ENCODE results near the gene FRMD8. TPM values are rescaled to one million over a fixed set of nuclear protein-coding genes. Genes with fewer than 3 reads are reported as not detected.

The FRMD8 gene
- total RNA-seq, 1 donor from 2014 or later = 8.4 TPM

DNA sequence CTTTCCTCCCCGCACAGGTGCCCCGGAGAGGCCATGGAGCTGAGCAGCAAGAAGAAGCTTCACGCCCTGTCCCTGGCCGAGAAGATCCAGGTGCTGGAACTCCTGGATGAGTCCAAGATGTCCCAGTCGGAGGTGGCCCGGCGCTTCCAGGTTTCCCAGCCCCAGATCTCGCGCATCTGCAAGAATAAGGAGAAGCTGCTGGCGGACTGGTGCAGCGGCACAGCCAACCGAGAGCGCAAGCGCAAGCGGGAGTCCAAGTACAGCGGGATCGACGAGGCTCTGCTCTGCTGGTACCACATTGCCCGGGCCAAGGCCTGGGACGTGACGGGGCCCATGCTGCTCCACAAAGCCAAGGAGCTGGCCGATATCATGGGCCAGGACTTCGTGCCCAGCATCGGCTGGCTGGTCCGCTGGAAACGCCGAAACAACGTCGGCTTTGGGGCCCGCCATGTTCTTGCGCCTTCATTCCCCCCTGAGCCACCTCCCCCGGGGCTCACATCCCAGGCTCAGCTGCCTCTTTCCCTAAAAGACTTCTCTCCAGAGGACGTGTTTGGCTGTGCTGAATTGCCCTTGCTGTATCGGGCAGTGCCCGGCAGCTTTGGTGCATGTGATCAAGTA lies 30.6 kb upstream of the FRMD8 start:
- TF ChIP-seq, protein P1, sequence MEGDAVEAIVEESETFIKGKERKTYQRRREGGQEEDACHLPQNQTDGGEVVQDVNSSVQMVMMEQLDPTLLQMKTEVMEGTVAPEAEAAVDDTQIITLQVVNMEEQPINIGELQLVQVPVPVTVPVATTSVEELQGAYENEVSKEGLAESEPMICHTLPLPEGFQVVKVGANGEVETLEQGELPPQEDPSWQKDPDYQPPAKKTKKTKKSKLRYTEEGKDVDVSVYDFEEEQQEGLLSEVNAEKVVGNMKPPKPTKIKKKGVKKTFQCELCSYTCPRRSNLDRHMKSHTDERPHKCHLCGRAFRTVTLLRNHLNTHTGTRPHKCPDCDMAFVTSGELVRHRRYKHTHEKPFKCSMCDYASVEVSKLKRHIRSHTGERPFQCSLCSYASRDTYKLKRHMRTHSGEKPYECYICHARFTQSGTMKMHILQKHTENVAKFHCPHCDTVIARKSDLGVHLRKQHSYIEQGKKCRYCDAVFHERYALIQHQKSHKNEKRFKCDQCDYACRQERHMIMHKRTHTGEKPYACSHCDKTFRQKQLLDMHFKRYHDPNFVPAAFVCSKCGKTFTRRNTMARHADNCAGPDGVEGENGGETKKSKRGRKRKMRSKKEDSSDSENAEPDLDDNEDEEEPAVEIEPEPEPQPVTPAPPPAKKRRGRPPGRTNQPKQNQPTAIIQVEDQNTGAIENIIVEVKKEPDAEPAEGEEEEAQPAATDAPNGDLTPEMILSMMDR (IDR thresholded peaks at IDR 0.05; ENCODE audit: borderline replicate concordance) = no peak
- H3K36me3 ChIP-seq = peaks cover 18% of the 10 kb centered on the region
- DNase-seq = peak; percentile 38
- H3K27ac ChIP-seq (replicated peaks) = peak overlapping the region; percentile 82
- H3K27me3 ChIP-seq (ENCODE audit: low read depth) = peaks cover 14% of the 10 kb centered on the region
- no peaks in the 10 kb centered on the region for H3K9me3 ChIP-seq (replicated peaks)
- intact Hi-C loops (cut with micrococcal nuclease) = no loop called here
- H3K4me3 ChIP-seq = peak overlapping the region; percentile 87
- H3K4me1 ChIP-seq = peaks cover 60% of the 10 kb centered on the region

DNA sequence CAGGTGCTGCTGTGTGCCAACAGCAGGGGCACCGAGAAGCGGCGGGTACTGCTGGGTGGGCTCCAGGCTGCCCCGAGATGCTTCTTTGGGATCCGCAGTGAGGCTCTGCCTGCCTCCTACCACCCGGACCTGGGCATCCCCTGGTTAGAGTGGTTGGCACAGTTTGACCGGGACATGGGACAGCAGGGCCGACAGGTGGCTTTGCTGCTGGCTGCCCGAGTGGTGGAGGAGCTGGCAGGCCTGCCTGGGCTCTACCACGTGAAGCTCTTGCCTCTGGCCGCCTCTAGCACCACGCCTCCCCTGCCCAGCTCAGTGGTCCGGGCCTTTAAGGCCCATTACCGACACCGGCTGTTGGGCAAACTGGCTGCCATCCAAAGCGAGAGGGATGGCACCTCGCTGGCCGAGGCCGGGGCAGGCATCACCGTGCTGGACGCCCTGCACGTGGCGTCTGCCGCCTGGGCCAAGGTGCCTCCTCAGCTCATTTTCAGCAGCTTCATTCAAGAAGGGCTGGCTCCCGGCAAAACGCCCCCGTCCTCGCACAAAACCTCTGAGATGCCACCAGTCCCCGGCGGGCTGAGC lies 30.0 kb upstream of the FRMD8 start:
- H3K4me1 ChIP-seq = peaks cover 60% of the 10 kb centered on the region
- DNase-seq = peak; percentile 41
- intact Hi-C loops (cut with micrococcal nuclease) = no loop called here
- peaks cover 14% of the 10 kb centered on the region for H3K27me3 ChIP-seq (ENCODE audit: low read depth)
- peak overlapping the region; percentile 87 for H3K4me3 ChIP-seq
- H3K27ac ChIP-seq (replicated peaks) = peak overlapping the region; percentile 82
- TF ChIP-seq, protein P1 (IDR thresholded peaks at IDR 0.05; ENCODE audit: borderline replicate concordance) = no peak
- peaks cover 12% of the 10 kb centered on the region for H3K36me3 ChIP-seq
- H3K9me3 ChIP-seq (replicated peaks) = no peaks in the 10 kb centered on the region

DNA sequence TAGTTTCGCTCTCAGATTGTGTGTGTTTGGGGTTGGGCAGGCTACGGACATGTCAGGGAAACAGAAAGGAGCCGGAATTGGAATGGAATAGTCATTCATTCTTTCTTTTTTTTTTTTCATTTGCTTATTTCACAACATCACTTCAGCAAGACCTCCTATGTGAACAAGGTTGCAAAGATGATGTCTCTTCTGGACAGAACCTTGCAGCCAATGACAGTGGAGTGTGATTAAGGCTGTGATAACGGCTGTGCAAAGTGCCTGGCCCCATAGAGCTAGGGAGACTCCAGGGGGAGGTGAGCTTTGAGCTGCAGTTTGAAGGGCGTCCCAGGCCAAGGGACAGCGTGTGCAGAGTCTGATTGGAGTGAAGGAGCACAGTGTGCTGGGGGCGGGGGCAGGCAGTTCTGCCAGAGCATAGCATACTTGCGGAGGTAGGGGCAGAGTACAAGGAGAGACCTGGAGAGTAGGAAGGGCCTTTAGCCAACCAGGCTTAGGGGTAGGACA lies 28.5 kb upstream of the FRMD8 start:
- Histone ChIP-seq H3K36me3 (no peaks in the 10 kb centered on the region), H3K4me1 (peaks cover 60% of the 10 kb centered on the region), H3K27me3 (ENCODE audit: low read depth) (peaks cover 14% of the 10 kb centered on the region), H3K4me3 (peak overlapping the region; percentile 11), H3K9me3 (replicated peaks) (no peaks in the 10 kb centered on the region), H3K27ac (replicated peaks) (peak overlapping the region; percentile 82)
- peak; percentile 67 for DNase-seq
- intact Hi-C loops (cut with micrococcal nuclease) = no loop called here
- TF ChIP-seq, protein P1 (IDR thresholded peaks at IDR 0.05; ENCODE audit: borderline replicate concordance) = no peak

DNA sequence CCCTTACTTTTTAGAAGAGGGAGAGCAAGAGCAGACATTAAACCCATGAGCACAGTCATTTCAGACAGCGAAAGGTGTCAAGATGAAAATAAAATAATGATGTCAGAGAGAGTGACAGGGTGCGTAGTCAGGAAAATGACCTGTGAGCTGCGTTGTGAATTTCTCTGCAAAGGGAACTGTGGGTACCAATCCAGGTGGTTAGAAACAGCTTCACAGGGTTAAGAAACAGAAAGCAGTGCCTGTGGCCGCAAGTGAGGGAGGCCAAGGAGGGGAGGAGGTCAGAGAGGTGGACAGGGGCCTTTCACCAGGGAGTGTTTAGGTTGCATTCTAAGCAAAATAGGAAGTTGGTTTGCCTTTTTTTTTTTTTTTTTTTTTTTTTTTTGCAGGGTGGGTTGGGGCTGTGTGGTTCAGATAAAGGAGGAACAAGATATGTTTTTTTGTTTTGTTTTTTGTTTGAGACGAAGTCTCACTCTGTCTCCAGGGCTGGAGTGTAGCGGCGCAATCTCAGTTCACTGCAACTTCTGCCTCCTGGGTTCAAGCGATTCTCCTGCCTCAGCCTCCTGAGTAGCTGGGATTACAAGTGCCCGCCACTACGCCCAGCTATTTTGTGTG lies 24.0 kb upstream of the FRMD8 start:
- TF ChIP-seq, protein P1 (IDR thresholded peaks at IDR 0.05; ENCODE audit: borderline replicate concordance) = no peak
- intact Hi-C loops (cut with micrococcal nuclease) = no loop called here
- peaks cover 35% of the 10 kb centered on the region for H3K4me1 ChIP-seq
- no peaks in the 10 kb centered on the region for H3K36me3 ChIP-seq
- H3K27me3 ChIP-seq (ENCODE audit: low read depth) = no peaks in the 10 kb centered on the region
- no peak for DNase-seq
- H3K27ac ChIP-seq (replicated peaks) = no peak overlapping the region
- H3K4me3 ChIP-seq = no peak overlapping the region
- H3K9me3 ChIP-seq (replicated peaks) = no peaks in the 10 kb centered on the region

DNA sequence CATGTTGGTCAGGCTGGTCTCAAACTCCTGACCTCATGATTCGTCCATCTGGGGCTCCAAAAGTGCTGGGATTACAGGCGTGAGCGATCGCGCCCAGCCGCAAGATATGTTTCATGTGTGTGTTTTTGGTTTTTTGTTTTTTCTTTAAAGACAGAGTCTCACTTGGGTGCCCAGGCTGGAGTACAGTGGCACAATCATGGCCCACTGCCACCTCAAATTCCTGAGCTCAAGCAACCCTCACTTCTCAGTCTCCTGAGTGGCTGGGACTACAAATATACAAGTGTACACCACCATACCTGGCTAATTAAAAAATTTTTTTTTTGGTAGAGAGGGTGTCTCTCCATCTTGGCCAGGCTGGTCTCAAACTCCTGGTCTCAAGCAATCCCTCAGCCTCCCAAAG lies 23.5 kb upstream of the FRMD8 start:
- TF ChIP-seq, protein P1 (IDR thresholded peaks at IDR 0.05; ENCODE audit: borderline replicate concordance) = no peak
- H3K27ac ChIP-seq (replicated peaks) = no peak overlapping the region
- intact Hi-C loops (cut with micrococcal nuclease) = no loop called here
- no peak overlapping the region for H3K4me3 ChIP-seq
- DNase-seq = no peak
- H3K9me3 ChIP-seq (replicated peaks) = no peaks in the 10 kb centered on the region
- H3K36me3 ChIP-seq = no peaks in the 10 kb centered on the region
- no peaks in the 10 kb centered on the region for H3K27me3 ChIP-seq (ENCODE audit: low read depth)
- H3K4me1 ChIP-seq = peaks cover 32% of the 10 kb centered on the region
